DND-41 (cell line): ENCODE data around the gene ZCCHC8.

Experiments
- ATAC-seq: fragments of 200-7000 bp; cut with Tn5 transposase; 3 replicates; pipeline ENCODE4 v1.9.1; 2021; ENCODE audit warnings: low read depth; ENCODE audit not compliant: insufficient read depth
- DNase-seq: peaks from one replicate; pipeline ENCODE4 v3.0.0-alpha.2; 2020
- H2AFZ ChIP-seq: 2 replicates; pipeline ENCODE4 v1.6.0; 2012; ENCODE audit warnings: low read depth, low read length
- H3K27ac ChIP-seq: 2 replicates; pipeline ENCODE4 v1.5.1; 2012; ENCODE audit warnings: low read length, inconsistent platforms
- H3K27me3 ChIP-seq: fragments of 200-600 bp; sonication (generic); 2 replicates; pipeline ENCODE4 v1.6.0; 2012; ENCODE audit warnings: low read length, mild to moderate bottlenecking, inconsistent platforms; ENCODE audit not compliant: insufficient read depth, poor library complexity
- H3K36me3 ChIP-seq: 2 replicates; pipeline ENCODE4 v1.5.1; 2012; ENCODE audit warnings: low read length, inconsistent platforms; ENCODE audit not compliant: insufficient read depth
- H3K4me1 ChIP-seq: 2 replicates; pipeline ENCODE4 v1.5.1; 2012; ENCODE audit warnings: mild to moderate bottlenecking, low read length; ENCODE audit not compliant: insufficient read depth
- H3K4me2 ChIP-seq: 2 replicates; pipeline ENCODE4 v1.6.0; 2012; ENCODE audit warnings: mild to moderate bottlenecking, moderate library complexity, low read length, inconsistent platforms; ENCODE audit not compliant: insufficient read depth
- H3K4me3 ChIP-seq, 2 experiments: fragments of 200-600 bp in 1 of 2; shearing (Covaris generic) in 1 of 2; 2 replicates each; pipeline ENCODE4 v1.5.1; 2012 to 2016; ENCODE audit warnings: inconsistent platforms in 2 of 2, low read length in 2 of 2, mild to moderate bottlenecking in 2 of 2, low read depth in 1 of 2, moderate library complexity in 1 of 2
- H3K79me2 ChIP-seq: 2 replicates; pipeline ENCODE4 v1.6.0; 2012; ENCODE audit warnings: low read length, inconsistent platforms; ENCODE audit not compliant: insufficient read depth
- H3K9ac ChIP-seq: 2 replicates; pipeline ENCODE4 v1.6.0; 2012; ENCODE audit warnings: low read depth, mild to moderate bottlenecking, inconsistent platforms, low read length, moderate library complexity
- H3K9me3 ChIP-seq: 2 replicates; pipeline ENCODE4 v1.5.1; 2012; ENCODE audit warnings: low read length, moderate library complexity, mild to moderate bottlenecking, inconsistent platforms; ENCODE audit not compliant: insufficient read depth, severe bottlenecking
- H4K20me1 ChIP-seq: 2 replicates; pipeline ENCODE4 v1.6.0; 2012; ENCODE audit warnings: low read length; ENCODE audit not compliant: insufficient read depth
- EZH2 ChIP-seq: IDR thresholded peaks from 3 replicates; pipeline ENCODE4 v1.6.1; 2012; ENCODE audit warnings: borderline replicate concordance, low read depth, mild to moderate bottlenecking, moderate library complexity, low read length, inconsistent platforms; ENCODE audit not compliant: severe bottlenecking
- TF ChIP-seq, protein P1 (sequence below): IDR thresholded peaks from 2 replicates; pipeline ENCODE4 v1.5.1; 2012; ENCODE audit warnings: borderline replicate concordance, low read length, moderate library complexity, mild to moderate bottlenecking; ENCODE audit not compliant: poor library complexity, severe bottlenecking; ENCODE audit errors: extremely low read depth

The ZCCHC8 gene

DNA sequence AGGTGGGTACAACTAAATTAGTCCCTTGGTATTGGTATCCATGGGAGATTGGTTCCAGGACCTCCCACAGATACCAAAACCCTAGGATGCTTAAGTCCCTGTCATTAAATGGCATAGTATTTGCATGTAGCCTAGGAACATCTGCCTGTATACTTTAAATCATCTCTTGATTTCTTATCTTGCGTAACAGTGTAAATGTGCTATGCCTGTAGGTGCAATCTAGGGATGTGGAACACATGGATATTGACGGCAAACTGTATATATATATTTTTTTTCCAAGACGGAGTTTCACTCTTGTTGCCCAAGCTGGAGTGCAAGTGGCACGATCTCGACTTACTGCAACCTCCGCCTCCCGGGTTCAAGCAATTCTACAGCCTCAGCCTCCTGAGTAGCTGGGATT is 27.9 kb upstream of the ZCCHC8 start:
- Histone ChIP-seq H3K4me1 (peaks cover 44% of the 10 kb centered on the region), H3K27me3 (no peaks in the 10 kb centered on the region), H3K27ac (peak overlapping the region; percentile 97; the same call in 1 of the 2 replicates), H3K36me3 (peaks cover 66% of the 10 kb centered on the region), H4K20me1 (peaks cover 17% of the 10 kb centered on the region), H3K9me3 (no peaks in the 10 kb centered on the region), H3K9ac (peak overlapping the region; percentile 76), H3K4me2 (peak overlapping the region; percentile 67), H2AFZ (no peak overlapping the region), H3K79me2 (peaks cover 94% of the 10 kb centered on the region), H3K4me3 (peak overlapping the region; percentile 71 to 81; a peak in 3 of 4 replicates)
- no peak for ATAC-seq
- TF ChIP-seq, protein P1, sequence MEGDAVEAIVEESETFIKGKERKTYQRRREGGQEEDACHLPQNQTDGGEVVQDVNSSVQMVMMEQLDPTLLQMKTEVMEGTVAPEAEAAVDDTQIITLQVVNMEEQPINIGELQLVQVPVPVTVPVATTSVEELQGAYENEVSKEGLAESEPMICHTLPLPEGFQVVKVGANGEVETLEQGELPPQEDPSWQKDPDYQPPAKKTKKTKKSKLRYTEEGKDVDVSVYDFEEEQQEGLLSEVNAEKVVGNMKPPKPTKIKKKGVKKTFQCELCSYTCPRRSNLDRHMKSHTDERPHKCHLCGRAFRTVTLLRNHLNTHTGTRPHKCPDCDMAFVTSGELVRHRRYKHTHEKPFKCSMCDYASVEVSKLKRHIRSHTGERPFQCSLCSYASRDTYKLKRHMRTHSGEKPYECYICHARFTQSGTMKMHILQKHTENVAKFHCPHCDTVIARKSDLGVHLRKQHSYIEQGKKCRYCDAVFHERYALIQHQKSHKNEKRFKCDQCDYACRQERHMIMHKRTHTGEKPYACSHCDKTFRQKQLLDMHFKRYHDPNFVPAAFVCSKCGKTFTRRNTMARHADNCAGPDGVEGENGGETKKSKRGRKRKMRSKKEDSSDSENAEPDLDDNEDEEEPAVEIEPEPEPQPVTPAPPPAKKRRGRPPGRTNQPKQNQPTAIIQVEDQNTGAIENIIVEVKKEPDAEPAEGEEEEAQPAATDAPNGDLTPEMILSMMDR = no peak
- no peak for TF ChIP-seq EZH2
- no peak for DNase-seq

DNA sequence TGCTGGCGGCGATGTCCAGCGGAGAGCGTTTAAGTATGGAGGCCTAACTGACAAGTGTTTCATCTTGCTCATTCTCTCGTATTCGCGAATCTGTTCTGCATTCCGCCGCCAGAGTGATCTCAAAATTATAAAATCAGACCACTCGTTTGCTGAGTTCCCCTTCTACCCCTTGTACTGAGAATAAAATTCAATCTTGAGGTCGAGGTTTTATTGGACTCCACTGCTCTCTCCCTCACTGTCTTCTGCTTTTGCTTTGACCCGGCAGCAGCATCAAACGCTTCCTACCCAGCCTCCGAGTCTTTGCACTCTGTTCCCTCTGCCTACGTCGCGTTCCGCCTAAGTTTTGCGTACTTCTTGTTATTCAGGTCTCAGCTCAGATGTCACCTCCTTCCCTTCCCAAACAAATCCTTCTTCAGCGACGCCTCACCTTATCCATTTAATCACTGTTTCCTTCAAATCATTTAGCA is 26.8 kb upstream of the ZCCHC8 start:
- peaks cover 27% of the 10 kb centered on the region for H4K20me1 ChIP-seq
- H3K79me2 ChIP-seq = peaks cover 94% of the 10 kb centered on the region
- peak overlapping the region; percentile 67 for H3K4me2 ChIP-seq
- H3K4me1 ChIP-seq = peaks cover 54% of the 10 kb centered on the region
- TF ChIP-seq, protein P1 = no peak
- TF ChIP-seq EZH2 = no peak
- H2AFZ ChIP-seq = peak overlapping the region; percentile 95
- H3K4me3 ChIP-seq = peak overlapping the region; percentile 71 to 81
- DNase-seq (peak; percentile 62), ATAC-seq (peak; percentile 15; the same call in 1 of the 3 replicates)
- peak overlapping the region; percentile 76 for H3K9ac ChIP-seq
- peak overlapping the region; percentile 97 for H3K27ac ChIP-seq
- H3K9me3 ChIP-seq = no peaks in the 10 kb centered on the region
- H3K27me3 ChIP-seq = no peaks in the 10 kb centered on the region
- H3K36me3 ChIP-seq = peaks cover 66% of the 10 kb centered on the region

DNA sequence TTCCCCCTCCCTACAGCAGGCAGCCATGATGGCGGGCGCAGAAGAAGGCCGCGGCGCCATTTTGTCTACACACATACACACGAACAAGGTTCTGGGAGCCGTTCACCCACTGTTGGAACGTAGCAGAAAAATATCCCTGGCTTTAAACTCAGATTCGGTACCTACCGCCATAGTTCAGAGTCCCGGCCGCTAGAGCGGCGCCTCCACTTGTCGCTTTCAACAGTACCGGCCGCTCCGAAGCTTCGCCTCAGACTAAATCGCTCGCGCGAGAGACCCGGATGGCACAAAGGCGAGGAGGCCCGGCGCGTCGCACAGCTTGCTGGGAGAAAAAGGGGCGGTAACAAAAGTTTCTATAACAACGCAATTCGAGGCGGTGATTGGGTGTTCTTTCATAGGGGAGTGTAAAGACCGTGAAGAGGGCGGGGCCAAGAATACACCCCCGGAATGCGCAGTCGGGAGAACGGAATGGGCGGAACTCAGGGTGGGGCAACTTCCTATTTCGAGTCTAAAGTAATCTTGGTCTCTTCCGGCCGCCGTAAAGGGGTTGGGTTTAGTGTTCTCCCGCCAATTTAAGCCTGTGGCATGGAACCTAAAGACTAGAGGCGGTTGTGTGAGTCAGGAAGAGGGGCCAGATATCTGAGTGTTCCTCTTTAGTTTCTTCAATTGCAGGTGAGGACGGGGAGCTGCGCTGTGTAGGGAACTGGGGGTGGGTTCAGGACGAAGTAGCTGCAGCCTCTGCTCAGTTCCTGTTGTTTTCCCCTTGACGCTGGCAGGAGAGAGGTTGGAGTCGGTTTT is 26.1 kb upstream of the ZCCHC8 start, which contains the start of the genes KNTC1 and RSRC2:
TSS of gene KNTC1 (plus strand) at position 567 of the 795 bp plus-strand sequence. CDS start 2,815 bp downstream, outside the sequence.
TSS of gene RSRC2 (minus strand) at position 254 of the 795 bp plus-strand sequence. CDS start at position 171, 83 bp downstream.
- H2AFZ ChIP-seq = peak within 1 kb of the TSS; percentile 95
- peak; percentile 86 for ATAC-seq

More for the DNA sequence above, 26.1 kb upstream of the ZCCHC8 start, which contains the start of the genes KNTC1 and RSRC2:
- Histone ChIP-seq H3K27ac (peak within 1 kb of the TSS; percentile 98), H3K27me3 (no peaks in the 10 kb centered on the region), H3K4me2 (peak within 1 kb of the TSS; percentile 67), H3K9ac (peak within 1 kb of the TSS; percentile 76), H3K79me2 (peaks cover 95% of the 10 kb centered on the region), H4K20me1 (peaks cover 33% of the 10 kb centered on the region), H3K4me1 (peaks cover 60% of the 10 kb centered on the region), H3K36me3 (peaks cover 66% of the 10 kb centered on the region), H3K4me3 (peak within 1 kb of the TSS; percentile 71 to 89), H3K9me3 (no peaks in the 10 kb centered on the region)
- TF ChIP-seq, protein P1 = no peak
- TF ChIP-seq EZH2 = no peak
- peak; percentile 100 for DNase-seq
